Measurements from ENCODE around the gene SDCBP2. TPM values are rescaled to one million over a fixed set of nuclear protein-coding genes. Genes with fewer than 3 reads are reported as not detected.

The SDCBP2 gene, protein sequence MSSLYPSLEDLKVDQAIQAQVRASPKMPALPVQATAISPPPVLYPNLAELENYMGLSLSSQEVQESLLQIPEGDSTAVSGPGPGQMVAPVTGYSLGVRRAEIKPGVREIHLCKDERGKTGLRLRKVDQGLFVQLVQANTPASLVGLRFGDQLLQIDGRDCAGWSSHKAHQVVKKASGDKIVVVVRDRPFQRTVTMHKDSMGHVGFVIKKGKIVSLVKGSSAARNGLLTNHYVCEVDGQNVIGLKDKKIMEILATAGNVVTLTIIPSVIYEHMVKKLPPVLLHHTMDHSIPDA
- total RNA-seq: 1.2 TPM
- polyA plus RNA-seq: 1 to 10 TPM; 1.6 to 4.3 (median 3.4) TPM

DNA sequence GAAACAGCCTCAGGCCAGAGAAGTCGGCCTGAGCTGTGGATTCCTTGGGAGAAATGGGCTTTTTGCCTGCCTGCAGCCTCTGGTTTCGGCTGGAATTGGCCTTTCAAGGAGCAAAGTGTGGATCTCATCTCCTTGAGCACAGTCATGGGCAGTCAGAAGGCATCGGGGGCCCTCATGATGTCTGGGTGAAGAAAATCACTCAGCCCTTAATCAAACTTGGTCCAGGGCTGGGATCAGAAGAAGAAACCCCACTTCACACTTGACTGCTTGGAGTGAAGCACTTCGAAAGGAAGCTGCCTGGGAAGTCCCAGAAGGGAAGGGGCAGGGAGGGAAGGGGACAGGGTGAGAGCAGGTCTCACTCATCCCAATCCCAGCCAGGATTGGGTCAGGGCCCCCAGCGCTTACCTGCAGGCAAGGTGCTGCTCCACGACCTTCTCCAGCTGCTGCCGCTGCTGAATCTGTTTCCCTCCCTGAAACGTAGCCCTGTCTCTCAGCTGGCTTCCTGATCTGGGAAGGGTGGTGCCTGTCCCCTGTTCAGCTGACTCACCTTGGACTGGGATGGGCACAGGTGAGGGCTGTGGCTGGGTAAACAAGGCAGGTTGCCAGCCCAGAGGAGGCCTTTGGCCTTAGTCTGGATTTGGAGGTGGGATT lies at the start of gene SDCBP2:
Gene SDCBP2 (minus strand): TSS at position 460 of the 651 bp plus-strand sequence. CDS start 8,723 bp downstream, outside the sequence.
- H3K36me3 Mint-ChIP-seq: peaks cover 15% of the 10 kb centered on the region
- H3K4me3 Mint-ChIP-seq: peak within 1 kb of the TSS; percentile 21 to 81 (median 48)
- no peaks in the 10 kb centered on the region for H3K9me3 ChIP-seq (ENCODE audit: control insufficient read depth in 2 of 2, low read length in 2 of 2)
- no peaks in the 10 kb centered on the region for H3K27me3 ChIP-seq (ENCODE audit: control insufficient read depth, insufficient read depth, low read length)
- H3K27ac ChIP-seq (ENCODE audit: insufficient read depth, low read length, poor library complexity, severe bottlenecking): peak within 1 kb of the TSS; percentile 48
- H3K4me3 ChIP-seq (ENCODE audit: low read depth, low read length): no peak within 1 kb of the TSS
- DNase-seq: no peak
- peaks cover 31% of the 10 kb centered on the region for H3K4me1 ChIP-seq (ENCODE audit: control insufficient read depth, insufficient read depth, low read length, poor library complexity, severe bottlenecking)
- peaks cover 12% of the 10 kb centered on the region for H3K36me3 ChIP-seq (ENCODE audit: control insufficient read depth, insufficient read depth, low read length)
- ATAC-seq (ENCODE audit: low read depth in 2 of 2): no peak
- H3K9me3 Mint-ChIP-seq: no peaks in the 10 kb centered on the region
- H3K27me3 Mint-ChIP-seq: no peaks in the 10 kb centered on the region
- H3K4me1 Mint-ChIP-seq: peaks cover 13 to 40% (median 31%) of the 10 kb centered on the region in 4 donors
- peak within 1 kb of the TSS; percentile 52 to 93 (median 58) for H3K27ac Mint-ChIP-seq

DNA sequence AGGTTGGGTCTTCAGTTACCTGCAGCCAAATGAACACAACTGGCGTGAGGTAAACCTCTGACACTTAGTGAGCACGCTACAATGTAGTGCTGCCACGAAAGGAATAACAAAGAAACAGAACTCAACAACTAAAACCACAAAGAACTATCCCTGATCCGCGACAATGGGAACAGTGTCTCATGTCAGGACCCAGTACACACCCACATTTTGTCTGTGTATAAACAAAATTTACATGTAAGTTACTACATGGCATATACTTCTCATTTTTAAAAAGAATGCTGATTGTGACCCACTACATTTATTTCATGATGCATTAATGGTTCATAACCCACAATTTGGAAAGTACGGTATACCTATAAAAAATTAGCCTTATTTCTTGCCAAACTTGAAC lies 49.8 kb upstream of the SDCBP2 start:
- no peaks in the 10 kb centered on the region for H3K9me3 ChIP-seq (ENCODE audit: control insufficient read depth in 2 of 2, low read length in 2 of 2)
- Mint-ChIP-seq H3K4me1 (peaks cover 58 to 93% (median 72%) of the 10 kb centered on the region in 4 donors), H3K27ac (peak overlapping the region in 2 of 3 donors; percentile 69 to 86), H3K4me3 (peak overlapping the region in 3 of 4 donors; percentile 53 to 62 (median 58)), H3K36me3 (peaks cover 17% of the 10 kb centered on the region), H3K9me3 (no peaks in the 10 kb centered on the region), H3K27me3 (no peaks in the 10 kb centered on the region)
- no peaks in the 10 kb centered on the region for H3K27me3 ChIP-seq (ENCODE audit: control insufficient read depth, insufficient read depth, low read length)
- ATAC-seq (ENCODE audit: low read depth in 2 of 2): no peak
- H3K36me3 ChIP-seq (ENCODE audit: control insufficient read depth, insufficient read depth, low read length): peaks cover 25% of the 10 kb centered on the region
- peaks cover 45% of the 10 kb centered on the region for H3K4me1 ChIP-seq (ENCODE audit: control insufficient read depth, insufficient read depth, low read length, poor library complexity, severe bottlenecking)
- no peak overlapping the region for H3K4me3 ChIP-seq (ENCODE audit: low read depth, low read length)
- no peak overlapping the region for H3K27ac ChIP-seq (ENCODE audit: insufficient read depth, low read length, poor library complexity, severe bottlenecking)
- DNase-seq: no peak

DNA sequence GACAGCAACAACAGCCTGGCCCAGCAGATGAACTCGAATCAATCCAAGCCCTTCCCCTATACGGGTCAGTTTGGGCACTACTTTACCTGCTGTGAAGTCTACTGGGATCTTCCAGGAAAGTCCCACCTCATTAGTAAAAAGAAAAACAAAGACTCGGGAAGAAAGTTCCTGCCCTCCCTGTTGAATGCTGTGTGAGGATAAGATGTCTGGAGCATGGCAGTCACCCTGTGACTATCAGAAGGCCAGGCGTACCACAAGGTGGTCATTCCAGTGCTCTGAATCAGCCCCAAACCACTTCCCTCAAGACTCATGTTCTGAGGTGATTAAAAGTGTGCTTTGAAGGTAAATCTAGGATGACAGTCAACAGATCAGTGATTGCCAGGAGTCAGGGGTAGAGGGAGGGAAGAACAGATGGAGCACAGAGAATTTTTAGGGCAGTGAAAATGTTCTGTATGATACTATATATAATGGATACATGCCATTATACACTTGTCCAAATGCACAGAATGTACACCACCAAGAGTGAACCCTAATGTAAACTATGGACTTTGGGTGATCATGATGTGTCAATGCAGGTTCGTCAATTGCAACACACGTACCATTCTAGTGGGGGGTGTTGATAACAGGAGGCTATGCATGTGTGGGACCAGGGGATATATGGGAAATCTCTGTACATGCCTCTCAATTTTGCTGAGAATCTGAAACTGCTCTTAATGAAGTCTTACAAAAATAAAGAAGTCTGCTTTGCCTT lies 49.2 kb upstream of the SDCBP2 start:
- H3K4me3 ChIP-seq (ENCODE audit: low read depth, low read length): peak overlapping the region; percentile 27
- H3K4me3 Mint-ChIP-seq: peak overlapping the region in 3 of 4 donors; percentile 19 to 63 (median 58)
- ATAC-seq (ENCODE audit: low read depth in 2 of 2): no peak
- no peaks in the 10 kb centered on the region for H3K9me3 ChIP-seq (ENCODE audit: control insufficient read depth in 2 of 2, low read length in 2 of 2)
- no peaks in the 10 kb centered on the region for H3K9me3 Mint-ChIP-seq
- no peak overlapping the region for H3K27ac ChIP-seq (ENCODE audit: insufficient read depth, low read length, poor library complexity, severe bottlenecking)
- H3K36me3 Mint-ChIP-seq: peaks cover 23% of the 10 kb centered on the region
- no peaks in the 10 kb centered on the region for H3K27me3 Mint-ChIP-seq
- H3K4me1 ChIP-seq (ENCODE audit: control insufficient read depth, insufficient read depth, low read length, poor library complexity, severe bottlenecking): peaks cover 45% of the 10 kb centered on the region
- peaks cover 58 to 93% (median 75%) of the 10 kb centered on the region in 4 donors for H3K4me1 Mint-ChIP-seq
- no peaks in the 10 kb centered on the region for H3K27me3 ChIP-seq (ENCODE audit: control insufficient read depth, insufficient read depth, low read length)
- H3K27ac Mint-ChIP-seq: peak overlapping the region; percentile 69 to 90 (median 86)
- no peak for DNase-seq
- peaks cover 30% of the 10 kb centered on the region for H3K36me3 ChIP-seq (ENCODE audit: control insufficient read depth, insufficient read depth, low read length)

DNA sequence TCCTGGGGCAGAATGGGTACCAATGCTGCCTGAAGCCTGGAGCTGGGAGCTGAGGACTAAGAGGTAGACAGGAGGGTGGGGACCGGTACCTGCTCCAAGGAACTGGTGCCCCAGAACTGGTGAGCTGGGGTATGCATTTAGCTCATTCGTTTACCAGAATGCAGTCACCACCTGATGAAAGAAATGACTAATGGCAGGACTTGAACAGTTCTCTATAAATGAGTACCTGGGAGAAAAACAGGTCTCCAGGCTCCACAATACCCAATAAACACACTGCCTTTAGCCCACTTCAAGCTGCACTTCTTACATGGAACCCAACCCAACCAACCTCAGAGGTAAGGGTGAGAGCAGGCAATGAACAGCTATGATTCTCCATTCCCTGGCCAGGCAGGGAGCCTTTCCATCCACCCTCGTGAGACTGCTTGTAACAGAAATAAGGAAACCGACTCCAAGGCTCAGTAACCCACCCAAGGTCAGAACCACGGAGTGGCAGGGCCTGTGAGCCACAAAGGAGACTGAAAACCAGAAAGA lies 48.5 kb upstream of the SDCBP2 start:
- no peaks in the 10 kb centered on the region for H3K27me3 Mint-ChIP-seq
- peak overlapping the region; percentile 69 to 90 (median 86) for H3K27ac Mint-ChIP-seq
- peaks cover 30% of the 10 kb centered on the region for H3K36me3 ChIP-seq (ENCODE audit: control insufficient read depth, insufficient read depth, low read length)
- H3K4me3 Mint-ChIP-seq: peak overlapping the region in 3 of 4 donors; percentile 37 to 67 (median 58)
- ATAC-seq (ENCODE audit: low read depth in 2 of 2) (no peak), DNase-seq (no peak)
- H3K4me3 ChIP-seq (ENCODE audit: low read depth, low read length): peak overlapping the region; percentile 27
- H3K4me1 Mint-ChIP-seq: peaks cover 60 to 89% (median 76%) of the 10 kb centered on the region in 4 donors
- peaks cover 26% of the 10 kb centered on the region for H3K36me3 Mint-ChIP-seq
- no peaks in the 10 kb centered on the region for H3K9me3 ChIP-seq (ENCODE audit: control insufficient read depth in 2 of 2, low read length in 2 of 2)
- no peaks in the 10 kb centered on the region for H3K27me3 ChIP-seq (ENCODE audit: control insufficient read depth, insufficient read depth, low read length)
- peaks cover 38% of the 10 kb centered on the region for H3K4me1 ChIP-seq (ENCODE audit: control insufficient read depth, insufficient read depth, low read length, poor library complexity, severe bottlenecking)
- H3K27ac ChIP-seq (ENCODE audit: insufficient read depth, low read length, poor library complexity, severe bottlenecking): no peak overlapping the region
- no peaks in the 10 kb centered on the region for H3K9me3 Mint-ChIP-seq

DNA sequence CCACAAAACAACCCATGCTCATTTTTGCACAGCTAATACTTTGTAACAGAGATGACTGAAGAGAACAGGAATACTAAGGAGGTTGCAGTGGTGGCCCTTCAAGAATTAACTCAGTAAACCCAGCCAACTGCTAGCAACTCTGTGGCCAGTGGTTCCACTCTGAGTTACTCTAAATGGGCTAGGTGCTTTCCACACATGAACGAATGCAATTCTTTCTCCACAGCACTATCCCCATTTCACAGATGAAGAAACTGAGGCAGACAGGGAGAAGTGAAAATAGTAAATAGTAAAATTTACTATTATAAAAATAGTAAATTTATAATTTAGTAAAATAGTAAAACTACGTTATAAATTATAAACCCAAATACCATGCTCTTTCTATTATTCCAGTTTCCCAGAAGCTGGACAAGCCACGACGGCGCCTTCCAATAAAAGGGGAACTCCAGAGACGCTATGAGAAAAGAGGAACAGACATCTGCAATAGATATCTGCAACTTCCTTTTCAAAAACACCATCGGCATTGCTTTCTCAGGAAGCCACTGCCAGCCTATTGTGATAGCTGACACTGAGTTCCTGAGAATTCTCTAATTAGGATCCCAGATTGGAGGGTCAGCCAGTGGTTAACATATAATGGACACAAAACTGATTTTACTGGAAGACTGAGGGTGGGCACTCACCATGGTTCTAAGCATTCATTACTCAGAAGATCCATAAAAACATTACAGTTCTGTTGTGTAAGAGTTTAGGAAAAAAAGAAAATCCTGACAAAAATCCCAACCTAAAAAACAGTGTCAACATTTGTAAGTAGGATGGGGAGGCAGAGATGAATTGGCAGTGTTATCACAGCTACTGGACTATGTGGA lies 47.7 kb upstream of the SDCBP2 start:
- Mint-ChIP-seq H3K4me3 (peak overlapping the region in 3 of 4 donors; percentile 37 to 67 (median 58)), H3K4me1 (peaks cover 54 to 81% (median 76%) of the 10 kb centered on the region in 4 donors), H3K27me3 (no peaks in the 10 kb centered on the region), H3K27ac (peak overlapping the region in 2 of 3 donors; percentile 62 to 86), H3K36me3 (peaks cover 26% of the 10 kb centered on the region), H3K9me3 (no peaks in the 10 kb centered on the region)
- Histone ChIP-seq H3K27ac (ENCODE audit: insufficient read depth, low read length, poor library complexity, severe bottlenecking) (peak overlapping the region; percentile 34), H3K36me3 (ENCODE audit: control insufficient read depth, insufficient read depth, low read length) (peaks cover 36% of the 10 kb centered on the region), H3K4me1 (ENCODE audit: control insufficient read depth, insufficient read depth, low read length, poor library complexity, severe bottlenecking) (peaks cover 31% of the 10 kb centered on the region), H3K4me3 (ENCODE audit: low read depth, low read length) (peak overlapping the region; percentile 27), H3K27me3 (ENCODE audit: control insufficient read depth, insufficient read depth, low read length) (no peaks in the 10 kb centered on the region), H3K9me3 (ENCODE audit: control insufficient read depth in 2 of 2, low read length in 2 of 2) (no peaks in the 10 kb centered on the region)
- DNase-seq: no peak
- no peak for ATAC-seq (ENCODE audit: low read depth in 2 of 2)

DNA sequence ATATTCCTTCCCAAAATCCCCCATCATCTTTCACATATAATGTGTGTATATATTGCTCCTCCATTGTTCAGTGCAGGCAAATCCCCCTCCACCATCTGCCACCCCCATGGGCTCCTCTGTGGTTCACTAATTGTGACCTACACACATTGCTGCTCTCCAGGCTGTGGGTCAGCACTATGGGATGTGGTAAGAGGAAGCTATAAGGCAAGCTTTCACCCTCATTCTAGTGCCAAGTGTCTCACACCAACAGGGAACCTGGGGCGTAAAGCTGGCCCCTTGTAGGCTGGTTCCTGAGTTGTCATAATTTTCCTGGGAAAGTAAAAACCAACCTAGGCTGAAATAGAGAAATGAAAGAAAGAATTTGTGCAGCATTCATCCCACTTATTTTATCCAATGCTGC lies 47.1 kb upstream of the SDCBP2 start:
- ATAC-seq (ENCODE audit: low read depth in 2 of 2): no peak
- peaks cover 26% of the 10 kb centered on the region for H3K36me3 Mint-ChIP-seq
- peaks cover 48 to 75% (median 74%) of the 10 kb centered on the region in 4 donors for H3K4me1 Mint-ChIP-seq
- peaks cover 42% of the 10 kb centered on the region for H3K36me3 ChIP-seq (ENCODE audit: control insufficient read depth, insufficient read depth, low read length)
- no peaks in the 10 kb centered on the region for H3K9me3 ChIP-seq (ENCODE audit: control insufficient read depth in 2 of 2, low read length in 2 of 2)
- H3K9me3 Mint-ChIP-seq: no peaks in the 10 kb centered on the region
- no peak for DNase-seq
- H3K27me3 ChIP-seq (ENCODE audit: control insufficient read depth, insufficient read depth, low read length): no peaks in the 10 kb centered on the region
- H3K27ac ChIP-seq (ENCODE audit: insufficient read depth, low read length, poor library complexity, severe bottlenecking): no peak overlapping the region
- H3K4me3 ChIP-seq (ENCODE audit: low read depth, low read length): no peak overlapping the region
- peak overlapping the region in 1 of 4 donors; percentile 2 for H3K4me3 Mint-ChIP-seq
- H3K27me3 Mint-ChIP-seq: no peaks in the 10 kb centered on the region
- H3K4me1 ChIP-seq (ENCODE audit: control insufficient read depth, insufficient read depth, low read length, poor library complexity, severe bottlenecking): peaks cover 31% of the 10 kb centered on the region
- H3K27ac Mint-ChIP-seq: peak overlapping the region in 2 of 3 donors; percentile 63 to 86
